Activated B cell treated with CpG ODN at 0.5 μM for 24 hours (primary cell): Measurements from ENCODE around the gene MMP17. TPM values are rescaled to one million over a fixed set of nuclear protein-coding genes. Genes with fewer than 3 reads are reported as not detected.

Source experiments
- ATAC-seq: fragments of 200-7000 bp; cut with Tn5 transposase; one replicate; pipeline ENCODE4 v1.10.0; 2021; ENCODE audit warnings: low read depth, mild to moderate bottlenecking, moderate library complexity
- CTCF ChIA-PET: fragments of 350-600 bp; sonication (Branson Sonifier 250); formaldehyde crosslinking; loops from one replicate; lab custom pipeline; 2021; ENCODE audit warnings: antibody characterized with exemption; lab: Charles Lee
- POLR2A ChIA-PET: fragments of 350-600 bp; sonication (Branson Sonifier 250); formaldehyde crosslinking; loops from one replicate; lab custom pipeline; 2021; ENCODE audit warnings: antibody characterized with exemption; lab: Charles Lee
- DNase-seq: peaks from one replicate; pipeline ENCODE4 v3.0.0; 2022
- H3K27ac Mint-ChIP-seq: one replicate; pipeline ENCODE4 v1.8.0; 2020; ENCODE audit warnings: mixed read lengths
- H3K27me3 Mint-ChIP-seq: one replicate; pipeline ENCODE4 v1.8.0; 2021; ENCODE audit warnings: mixed read lengths
- H3K36me3 Mint-ChIP-seq: one replicate; pipeline ENCODE4 v1.8.0; 2021; ENCODE audit warnings: low read depth, mixed read lengths
- H3K4me1 Mint-ChIP-seq: one replicate; pipeline ENCODE4 v1.8.0; 2021; ENCODE audit warnings: mixed read lengths
- H3K4me3 Mint-ChIP-seq: one replicate; pipeline ENCODE4 v1.8.0; 2020; ENCODE audit warnings: mild to moderate bottlenecking, mixed read lengths
- H3K9me3 Mint-ChIP-seq: one replicate; pipeline ENCODE4 v1.8.0; 2020; ENCODE audit warnings: mixed read lengths
- intact Hi-C: fragments of 100-400 bp; cut with micrococcal nuclease; formaldehyde crosslinking; loops from one replicate; pipeline ENCODE4 v1.15.1; 2024
- total RNA-seq: library from RNA; stranded (reverse); gene quantifications from 2 replicates; pipeline ENCODE4 v1.2.3, GENCODE V29; 2022
- TF ChIP-seq, protein P1 (sequence below): fragments of 200-600 bp; IDR thresholded peaks from one replicate; pipeline ENCODE4 v1.8.0; 2022; ENCODE audit warnings: antibody characterized with exemption, mild to moderate bottlenecking

The MMP17 gene
- total RNA-seq, 1 donor from 2014 or later = 11.3 TPM

DNA sequence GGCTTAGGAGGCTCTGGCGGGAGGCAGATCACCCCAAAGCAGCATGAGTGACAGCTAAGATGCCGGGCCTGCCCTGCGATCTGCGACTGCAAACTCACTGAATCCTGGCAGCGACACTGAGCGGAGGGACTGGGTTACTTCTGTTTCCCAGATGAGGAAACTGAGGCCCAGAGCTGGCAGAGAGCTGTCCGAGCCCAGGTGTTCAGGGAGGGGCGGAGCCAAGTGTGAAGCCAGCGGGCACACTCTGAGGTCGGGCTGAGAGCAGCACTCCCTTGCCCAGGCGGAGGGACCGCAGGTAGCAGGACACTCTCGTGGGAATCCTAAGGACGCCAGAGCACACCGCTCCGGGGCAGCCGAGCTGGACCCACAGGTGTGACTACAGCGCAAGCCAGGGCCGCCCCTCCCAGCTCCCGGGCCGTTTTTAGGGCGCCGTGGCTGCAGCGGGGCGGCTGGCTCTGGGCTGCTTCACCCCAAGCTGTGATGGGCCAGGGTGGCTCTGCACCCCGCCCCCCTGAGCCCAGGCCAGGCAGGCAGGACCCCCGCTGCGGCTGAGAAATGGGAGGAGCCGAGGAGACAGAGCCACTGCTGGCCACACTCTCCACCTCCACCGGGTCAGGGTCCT, 27.4 kb downstream of the MMP17 start:
- ChIA-PET CTCF (no interaction called here), POLR2A (no interaction called here)
- no peak for DNase-seq
- Mint-ChIP-seq H3K36me3 (no peaks in the 10 kb centered on the region), H3K9me3 (no peaks in the 10 kb centered on the region), H3K27ac (no peak overlapping the region), H3K4me3 (no peak overlapping the region), H3K4me1 (peaks cover 16% of the 10 kb centered on the region), H3K27me3 (peaks cover 8% of the 10 kb centered on the region)
- no peak for ATAC-seq
- intact Hi-C loops = no loop called here
- TF ChIP-seq, protein P1, sequence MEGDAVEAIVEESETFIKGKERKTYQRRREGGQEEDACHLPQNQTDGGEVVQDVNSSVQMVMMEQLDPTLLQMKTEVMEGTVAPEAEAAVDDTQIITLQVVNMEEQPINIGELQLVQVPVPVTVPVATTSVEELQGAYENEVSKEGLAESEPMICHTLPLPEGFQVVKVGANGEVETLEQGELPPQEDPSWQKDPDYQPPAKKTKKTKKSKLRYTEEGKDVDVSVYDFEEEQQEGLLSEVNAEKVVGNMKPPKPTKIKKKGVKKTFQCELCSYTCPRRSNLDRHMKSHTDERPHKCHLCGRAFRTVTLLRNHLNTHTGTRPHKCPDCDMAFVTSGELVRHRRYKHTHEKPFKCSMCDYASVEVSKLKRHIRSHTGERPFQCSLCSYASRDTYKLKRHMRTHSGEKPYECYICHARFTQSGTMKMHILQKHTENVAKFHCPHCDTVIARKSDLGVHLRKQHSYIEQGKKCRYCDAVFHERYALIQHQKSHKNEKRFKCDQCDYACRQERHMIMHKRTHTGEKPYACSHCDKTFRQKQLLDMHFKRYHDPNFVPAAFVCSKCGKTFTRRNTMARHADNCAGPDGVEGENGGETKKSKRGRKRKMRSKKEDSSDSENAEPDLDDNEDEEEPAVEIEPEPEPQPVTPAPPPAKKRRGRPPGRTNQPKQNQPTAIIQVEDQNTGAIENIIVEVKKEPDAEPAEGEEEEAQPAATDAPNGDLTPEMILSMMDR = no peak

DNA sequence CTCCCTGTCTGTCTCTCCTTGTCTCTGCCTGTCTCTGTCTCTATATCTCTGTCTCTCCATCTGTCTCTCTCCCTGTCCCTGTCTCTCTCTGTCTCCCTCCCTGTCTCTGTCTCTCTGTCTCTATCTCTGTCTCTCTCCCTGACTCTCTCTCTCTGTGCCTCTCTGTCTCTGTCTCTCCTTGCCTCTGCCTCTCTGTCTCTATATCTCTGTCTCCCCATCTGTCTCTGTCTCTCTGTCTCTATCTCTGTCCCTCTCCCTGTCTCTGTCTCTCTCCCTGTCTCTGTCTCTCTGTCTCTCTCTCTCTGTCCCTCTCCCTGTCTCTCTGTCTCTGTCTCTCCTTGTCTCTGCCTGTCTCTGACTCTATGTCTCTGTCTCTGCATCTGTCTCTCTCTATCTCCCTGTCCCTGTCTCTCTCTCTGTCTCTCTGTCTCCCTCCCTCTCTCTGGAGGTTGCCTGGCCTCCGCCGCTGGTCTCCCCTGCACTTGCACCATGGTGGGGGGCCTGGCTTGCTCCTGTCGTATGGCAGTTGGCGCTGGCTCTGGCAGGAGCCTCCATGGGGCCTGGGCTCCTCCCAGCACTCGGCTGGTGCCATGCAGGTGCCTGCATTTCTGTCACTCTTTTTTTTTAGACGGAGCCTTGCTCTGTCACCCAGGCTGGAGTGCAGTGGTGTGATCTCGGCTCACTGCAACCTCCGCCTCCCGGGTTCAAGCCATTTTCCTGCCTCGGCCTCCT, 28.3 kb downstream of the MMP17 start:
- peaks cover 8% of the 10 kb centered on the region for H3K27me3 Mint-ChIP-seq
- no peaks in the 10 kb centered on the region for H3K9me3 Mint-ChIP-seq
- intact Hi-C loops = no loop called here
- ChIA-PET POLR2A (no interaction called here), CTCF (interaction anchor here (0.6 kb wide), 1 partner anchor 32 kb away, joined by 3 read pairs; no protein-coding TSS in a partner anchor)
- no peak overlapping the region for H3K27ac Mint-ChIP-seq
- DNase-seq (no peak), ATAC-seq (no peak)
- H3K4me1 Mint-ChIP-seq = peaks cover 16% of the 10 kb centered on the region
- H3K4me3 Mint-ChIP-seq = no peak overlapping the region
- TF ChIP-seq, protein P1 = no peak
- no peaks in the 10 kb centered on the region for H3K36me3 Mint-ChIP-seq

DNA sequence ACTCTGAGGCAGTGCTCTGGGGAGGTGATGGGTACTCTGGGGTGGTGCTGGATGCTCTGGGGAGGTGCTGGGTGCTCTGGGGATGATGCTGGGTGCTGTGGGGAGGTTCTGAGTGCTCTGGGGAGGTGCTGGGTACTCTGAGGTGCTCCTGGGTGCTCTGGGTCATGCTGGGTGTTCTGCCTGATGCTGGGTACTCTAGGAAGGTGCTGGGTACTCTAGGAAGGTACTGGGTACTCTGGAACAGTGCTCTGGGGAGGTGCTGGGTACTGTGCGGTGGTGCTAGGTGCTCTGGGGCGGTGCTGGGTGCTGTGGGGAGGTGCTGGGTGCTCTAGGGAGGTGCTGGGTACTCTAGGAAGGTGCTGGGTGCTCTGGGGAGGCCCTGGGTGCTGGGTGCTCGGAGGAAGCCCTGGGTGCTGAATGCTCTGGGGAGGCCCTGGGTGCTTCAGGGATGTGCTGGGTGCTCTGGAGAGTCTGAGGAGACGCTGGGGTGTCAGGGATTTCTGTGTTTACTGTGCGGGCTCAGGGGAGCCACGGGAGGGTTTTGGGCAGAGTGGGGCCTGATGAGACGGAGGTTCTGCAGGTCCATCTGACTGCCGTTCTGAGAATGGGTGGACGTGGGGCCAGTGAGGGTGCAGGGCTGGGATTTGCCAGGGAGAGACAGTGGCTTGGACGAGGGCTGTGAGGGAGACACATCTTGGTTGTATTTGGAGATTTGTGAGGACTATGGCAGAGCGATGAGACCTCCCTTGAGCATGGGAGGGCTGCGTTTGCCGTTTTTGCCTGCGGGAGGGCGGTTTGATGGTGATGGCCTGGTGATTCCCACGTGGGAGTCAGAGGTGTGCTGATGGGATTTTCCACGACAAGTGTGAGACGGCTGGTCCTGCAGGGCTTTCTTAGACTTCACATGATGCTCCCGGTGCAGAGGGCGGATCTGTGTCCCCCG, 30.0 kb downstream of the MMP17 start:
- TF ChIP-seq, protein P1 = no peak
- no peak overlapping the region for H3K4me3 Mint-ChIP-seq
- no peak for DNase-seq
- ChIA-PET CTCF (no interaction called here), POLR2A (no interaction called here)
- ATAC-seq = no peak
- intact Hi-C loops = no loop called here
- no peak overlapping the region for H3K27ac Mint-ChIP-seq
- peaks cover 8% of the 10 kb centered on the region for H3K27me3 Mint-ChIP-seq
- no peaks in the 10 kb centered on the region for H3K36me3 Mint-ChIP-seq
- peaks cover 7% of the 10 kb centered on the region for H3K4me1 Mint-ChIP-seq
- H3K9me3 Mint-ChIP-seq = no peaks in the 10 kb centered on the region

DNA sequence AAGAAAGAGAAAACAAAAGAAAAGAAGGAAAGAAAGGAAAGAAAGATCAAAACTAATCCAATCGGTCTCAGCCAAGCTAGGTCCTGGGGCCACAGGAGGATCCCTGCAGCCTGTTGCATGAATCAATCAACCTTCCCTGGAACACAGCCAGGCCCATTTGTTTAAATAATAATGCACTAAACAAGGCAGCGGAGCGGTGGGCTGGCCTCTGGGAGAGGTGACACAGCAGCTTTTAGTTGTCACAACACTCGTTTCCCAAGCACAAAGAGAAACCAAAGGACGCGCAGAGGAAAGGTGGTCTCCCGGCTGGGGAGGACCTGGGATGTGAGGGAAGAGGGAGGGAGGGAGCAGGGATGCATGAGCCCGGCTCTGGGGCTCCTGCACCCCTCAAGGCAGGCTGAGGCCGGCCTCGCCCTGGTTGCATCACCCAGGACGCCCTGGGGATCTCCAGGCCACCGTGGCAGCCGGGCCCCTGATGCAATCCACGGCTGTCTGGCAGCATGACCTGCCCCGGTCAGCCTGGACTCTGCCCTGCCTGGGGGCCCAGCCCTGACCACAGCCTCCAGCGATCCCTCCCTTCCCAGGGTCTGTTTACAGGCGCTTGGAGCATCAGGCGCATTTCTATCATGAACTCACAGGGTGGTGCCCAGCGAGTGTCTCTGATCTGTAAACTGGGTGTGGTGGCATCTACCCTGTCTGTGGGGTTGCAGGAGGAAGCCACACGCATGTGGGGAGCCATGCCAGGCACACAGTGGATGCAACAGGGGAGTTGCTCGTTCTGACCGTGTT, 32.5 kb downstream of the MMP17 start:
- Mint-ChIP-seq H3K4me3 (no peak overlapping the region), H3K36me3 (no peaks in the 10 kb centered on the region), H3K27ac (no peak overlapping the region), H3K9me3 (no peaks in the 10 kb centered on the region), H3K27me3 (peaks cover 8% of the 10 kb centered on the region), H3K4me1 (no peaks in the 10 kb centered on the region)
- TF ChIP-seq, protein P1 = no peak
- POLR2A ChIA-PET = no interaction called here
- DNase-seq = no peak
- no peak for ATAC-seq
- CTCF ChIA-PET = no interaction called here
- intact Hi-C loops = loop anchor here (1.0 kb wide), 1 partner anchor 14 kb away; no protein-coding TSS in a partner anchor
